Measurements from ENCODE around the gene HSPB3. TPM values are rescaled to one million over a fixed set of nuclear protein-coding genes. Genes with fewer than 3 reads are reported as not detected.

Gene HSPB3
- total RNA-seq, 1 donor from 2014 or later: not detected

DNA sequence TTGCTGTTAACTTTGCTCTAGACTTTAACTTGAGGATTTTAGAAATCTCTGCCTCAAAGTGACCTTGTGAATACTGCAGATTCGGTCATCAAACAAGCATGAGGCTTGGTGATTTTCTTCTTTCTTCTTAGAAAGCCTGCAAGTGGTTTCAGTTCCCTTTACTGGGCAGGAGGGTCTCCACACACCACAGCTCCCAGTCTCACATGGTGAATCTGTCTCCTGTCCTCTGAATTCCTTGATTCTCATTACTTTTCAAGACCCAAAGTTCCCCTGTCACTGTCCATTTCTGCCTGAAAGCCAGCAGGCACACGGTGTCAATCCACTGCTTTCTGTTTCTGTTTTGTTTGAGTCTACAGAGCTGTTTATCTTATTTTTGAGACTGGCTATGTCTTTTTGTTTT lies 14.1 kb downstream of the HSPB3 start:
- no peak for ATAC-seq
- H3K27me3 ChIP-seq (ENCODE audit: low read depth): no peaks in the 10 kb centered on the region
- no peak for DNase-seq
- H3K4me1 ChIP-seq: no peaks in the 10 kb centered on the region
- H3K4me3 ChIP-seq: peak overlapping the region; percentile 31
- H3K27ac ChIP-seq: peak overlapping the region; percentile 59
- no peaks in the 10 kb centered on the region for H3K36me3 ChIP-seq
- intact Hi-C loops (cut with DNase I): no loop called here
- H3K9me3 ChIP-seq: no peaks in the 10 kb centered on the region
- TF ChIP-seq CTCF (IDR thresholded peaks at IDR 0.05): no peak

DNA sequence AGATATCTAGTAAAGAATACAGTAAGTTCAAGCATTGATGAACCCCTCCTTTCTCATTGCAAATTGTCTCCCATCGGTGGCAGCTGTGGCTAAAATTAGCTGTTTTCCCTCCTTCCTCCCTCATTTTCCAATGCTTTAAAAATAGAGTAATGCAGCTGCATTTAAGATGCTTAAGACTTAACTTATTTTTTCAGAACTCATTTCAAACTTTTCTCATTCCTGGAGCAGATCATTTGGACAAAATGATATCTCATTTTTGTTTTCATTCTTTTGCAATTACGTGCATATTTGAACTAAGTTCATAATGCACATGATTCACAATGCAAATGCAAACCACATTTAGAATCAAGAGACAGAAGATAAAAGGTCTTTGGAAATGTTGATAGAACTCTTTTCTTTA lies 14.6 kb downstream of the HSPB3 start:
- Histone ChIP-seq H3K27me3 (ENCODE audit: low read depth) (no peaks in the 10 kb centered on the region), H3K9me3 (no peaks in the 10 kb centered on the region), H3K36me3 (no peaks in the 10 kb centered on the region), H3K4me3 (peak overlapping the region; percentile 31), H3K27ac (peak overlapping the region; percentile 59), H3K4me1 (no peaks in the 10 kb centered on the region)
- TF ChIP-seq CTCF (IDR thresholded peaks at IDR 0.05): no peak
- DNase-seq (no peak), ATAC-seq (no peak)
- intact Hi-C loops (cut with DNase I): no loop called here

- TF ChIP-seq CTCF (IDR thresholded peaks at IDR 0.05): no peak
- H3K27me3 ChIP-seq (ENCODE audit: low read depth): no peaks in the 10 kb centered on the region
- H3K4me3 ChIP-seq: no peak overlapping the region
- no peaks in the 10 kb centered on the region for H3K36me3 ChIP-seq
- DNase-seq (no peak), ATAC-seq (no peak)
- H3K9me3 ChIP-seq: no peaks in the 10 kb centered on the region
- intact Hi-C loops (cut with DNase I): no loop called here
- no peak overlapping the region for H3K27ac ChIP-seq
- no peaks in the 10 kb centered on the region for H3K4me1 ChIP-seq
Measured at GRCh38 chr5:54470677-54471076, 15.2 kb downstream of the HSPB3 start.

GRCh38 chr5:54471398-54471797 lies 15.9 kb downstream of the HSPB3 start:
- H3K4me3 ChIP-seq: no peak overlapping the region
- no peak overlapping the region for H3K27ac ChIP-seq
- no peak for ATAC-seq
- no peaks in the 10 kb centered on the region for H3K27me3 ChIP-seq (ENCODE audit: low read depth)
- H3K4me1 ChIP-seq: no peaks in the 10 kb centered on the region
- DNase-seq: no peak
- intact Hi-C loops (cut with DNase I): no loop called here
- TF ChIP-seq CTCF (IDR thresholded peaks at IDR 0.05): no peak
- H3K36me3 ChIP-seq: no peaks in the 10 kb centered on the region
- H3K9me3 ChIP-seq: no peaks in the 10 kb centered on the region

DNA sequence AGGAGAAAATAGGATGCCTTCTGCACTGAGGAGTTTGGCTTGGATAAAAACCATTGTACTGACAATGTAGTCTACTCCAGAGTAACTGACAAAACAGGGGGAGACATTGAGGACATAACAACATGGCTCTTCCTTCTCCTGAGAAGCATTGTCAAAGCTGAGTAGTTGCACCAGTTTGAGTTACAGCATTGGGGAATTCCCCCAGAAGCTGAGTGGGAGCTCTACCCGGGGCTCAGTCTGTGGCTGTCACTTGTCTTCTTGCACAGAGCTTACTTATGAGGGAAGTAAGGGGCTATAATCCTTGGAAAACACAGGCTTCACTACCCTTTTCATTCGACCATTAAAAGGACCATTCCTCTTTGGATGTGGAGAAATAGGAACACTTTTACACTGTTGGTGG lies 21.2 kb downstream of the HSPB3 start:
- TF ChIP-seq CTCF (IDR thresholded peaks at IDR 0.05): no peak
- intact Hi-C loops (cut with DNase I): no loop called here
- no peak for ATAC-seq

GRCh38 chr5:54477941-54478478 lies 22.5 kb downstream of the HSPB3 start:
- no peak overlapping the region for H3K4me3 ChIP-seq
- no peak for DNase-seq
- no peak for ATAC-seq
- TF ChIP-seq CTCF (IDR thresholded peaks at IDR 0.05): no peak
- no peaks in the 10 kb centered on the region for H3K4me1 ChIP-seq
- H3K27ac ChIP-seq: no peak overlapping the region
- no peaks in the 10 kb centered on the region for H3K27me3 ChIP-seq (ENCODE audit: low read depth)
- no peaks in the 10 kb centered on the region for H3K36me3 ChIP-seq
- intact Hi-C loops (cut with DNase I): no loop called here
- H3K9me3 ChIP-seq: no peaks in the 10 kb centered on the region

More for the DNA sequence above, 21.2 kb downstream of the HSPB3 start:
- no peak overlapping the region for H3K4me3 ChIP-seq
- no peaks in the 10 kb centered on the region for H3K4me1 ChIP-seq
- no peak for DNase-seq
- H3K9me3 ChIP-seq: no peaks in the 10 kb centered on the region
- no peaks in the 10 kb centered on the region for H3K36me3 ChIP-seq
- no peak overlapping the region for H3K27ac ChIP-seq
- no peaks in the 10 kb centered on the region for H3K27me3 ChIP-seq (ENCODE audit: low read depth)

Data from lower lobe of right lung (tissue), 2 donors.